GM12891 (cell line): ENCODE results near the gene ABHD17C.

Source experiments
- DNase-seq: peaks from one replicate; pipeline ENCODE4 v3.0.0; 2011; ENCODE audit warnings: low spot score; ENCODE audit not compliant: insufficient read length
- FAIRE-seq: peaks from 2 replicates; lab custom pipeline; 2011; peaks lifted over from hg19 to GRCh38; lab: Jason Lieb, UNC
- PAX5 ChIP-seq: IDR thresholded peaks from 2 replicates; pipeline ENCODE4 v1.6.1; 2011; ENCODE audit warnings: low read length, moderate library complexity, mild to moderate bottlenecking; ENCODE audit not compliant: insufficient read depth, severe bottlenecking
- POLR2A ChIP-seq: IDR thresholded peaks from 2 replicates; pipeline ENCODE4 v1.6.1; 2011; ENCODE audit warnings: low read depth, low read length, control low read depth
- POLR2AphosphoS5 ChIP-seq: IDR thresholded peaks from 2 replicates; pipeline ENCODE4 v1.6.1; 2011; ENCODE audit warnings: low read depth, low read length, control low read depth
- POU2F2 ChIP-seq: IDR thresholded peaks from 2 replicates; pipeline ENCODE4 v1.6.1; 2011; ENCODE audit warnings: low read depth, mild to moderate bottlenecking, control low read depth, low read length, moderate library complexity
- SPI1 ChIP-seq: IDR thresholded peaks from 2 replicates; pipeline ENCODE4 v1.6.1; 2011; ENCODE audit warnings: low read depth, low read length, control low read depth
- TAF1 ChIP-seq: IDR thresholded peaks from 2 replicates; pipeline ENCODE4 v1.6.1; 2011; ENCODE audit warnings: low read depth, low read length, control low read depth

The ABHD17C gene

GRCh38 chr15:80699981-80700380 lies 4.9 kb downstream of the ABHD17C start:
- FAIRE-seq: no peak
- DNase-seq: no peak
- TF ChIP-seq POU2F2 (no peak), POLR2A (no peak), PAX5 (no peak)

GRCh38 chr15:80701676-80702311 lies 6.7 kb downstream of the ABHD17C start:
- DNase-seq (no peak), FAIRE-seq (no peak)
- TF ChIP-seq POLR2A (no peak), POU2F2 (no peak), POLR2AphosphoS5 (no peak), SPI1 (no peak), PAX5 (no peak), TAF1 (no peak)

GRCh38 chr15:80703081-80703480 lies 8.0 kb downstream of the ABHD17C start:
- DNase-seq (no peak), FAIRE-seq (no peak)
- TF ChIP-seq PAX5: no peak
- TF ChIP-seq SPI1: no peak
- TF ChIP-seq POU2F2: no peak
- no peak for TF ChIP-seq POLR2A
- TF ChIP-seq TAF1: no peak
- TF ChIP-seq POLR2AphosphoS5: no peak

- no peak for DNase-seq
- TF ChIP-seq POU2F2 (no peak), POLR2A (no peak), TAF1 (no peak), POLR2AphosphoS5 (no peak), SPI1 (no peak), PAX5 (no peak)
- no peak for FAIRE-seq
These were observed 8.9 kb downstream of the ABHD17C start for GRCh38 chr15:80703965-80704364.

- FAIRE-seq (no peak), DNase-seq (no peak)
- TF ChIP-seq POU2F2 (no peak), POLR2A (no peak), PAX5 (no peak), SPI1 (no peak), TAF1 (no peak), POLR2AphosphoS5 (no peak)
These were observed 11.1 kb downstream of the ABHD17C start for GRCh38 chr15:80706161-80706560.

GRCh38 chr15:80709542-80709941 lies 14.4 kb downstream of the ABHD17C start:
- FAIRE-seq (no peak), DNase-seq (no peak)
- TF ChIP-seq POLR2AphosphoS5 (no peak), PAX5 (no peak), TAF1 (no peak), POU2F2 (no peak), SPI1 (no peak), POLR2A (no peak)

- TF ChIP-seq SPI1 (no peak), POLR2A (no peak), POU2F2 (no peak), TAF1 (no peak), POLR2AphosphoS5 (no peak), PAX5 (no peak)
- no peak for FAIRE-seq
- DNase-seq: no peak
These were observed 15.8 kb downstream of the ABHD17C start for GRCh38 chr15:80710635-80711554.

GRCh38 chr15:80711886-80712285 lies 16.8 kb downstream of the ABHD17C start:
- FAIRE-seq: no peak
- no peak for DNase-seq
- TF ChIP-seq POLR2AphosphoS5 (no peak), POLR2A (no peak), SPI1 (no peak), PAX5 (no peak), TAF1 (no peak), POU2F2 (no peak)

- FAIRE-seq (no peak), DNase-seq (no peak)
- TF ChIP-seq POLR2A (no peak), POLR2AphosphoS5 (no peak), TAF1 (no peak), PAX5 (no peak), SPI1 (no peak), POU2F2 (no peak)
These were observed 17.8 kb downstream of the ABHD17C start for GRCh38 chr15:80712956-80713355.

- FAIRE-seq: no peak
- no peak for DNase-seq
- TF ChIP-seq PAX5 (no peak), TAF1 (no peak), POU2F2 (no peak), POLR2AphosphoS5 (no peak), POLR2A (no peak), SPI1 (no peak)
These were observed 26.4 kb downstream of the ABHD17C start for GRCh38 chr15:80721476-80721875.
